Measurements from ENCODE around the gene SMARCA4.

SMARCA4 gene

GRCh38 chr19:10960314-10961072 lies at the start of gene SMARCA4:
TSS of gene SMARCA4 (plus strand) at chr19:10961030. CDS start at chr19:10984152, 23,122 bp downstream.
- peak; percentile 94 for DNase-seq

- no peak for DNase-seq
These were observed 49.1 kb upstream of the SMARCA4 start for GRCh38 chr19:10911579-10912363.

- DNase-seq = no peak
These were observed 48.2 kb upstream of the SMARCA4 start for GRCh38 chr19:10912619-10913018.

- DNase-seq = no peak
These were observed 47.0 kb upstream of the SMARCA4 start for GRCh38 chr19:10913716-10914340.

- DNase-seq = no peak
These were observed 45.4 kb upstream of the SMARCA4 start for GRCh38 chr19:10915130-10916091.

GRCh38 chr19:10916602-10917001 lies 44.2 kb upstream of the SMARCA4 start:
- no peak for DNase-seq

- no peak for DNase-seq
These were observed 42.5 kb upstream of the SMARCA4 start for GRCh38 chr19:10918359-10918758.

GRCh38 chr19:10919352-10920287 lies 41.2 kb upstream of the SMARCA4 start:
- DNase-seq = no peak

GRCh38 chr19:10920288-10920655 lies 40.6 kb upstream of the SMARCA4 start:
- DNase-seq = no peak

- no peak for DNase-seq
These were observed 40.0 kb upstream of the SMARCA4 start for GRCh38 chr19:10920781-10921180.

- DNase-seq = no peak
These were observed 39.5 kb upstream of the SMARCA4 start for GRCh38 chr19:10921199-10921909.

GRCh38 chr19:10921910-10922637 lies 38.8 kb upstream of the SMARCA4 start:
- no peak for DNase-seq

- DNase-seq = no peak
These were observed 38.2 kb upstream of the SMARCA4 start for GRCh38 chr19:10922638-10923014.

GRCh38 chr19:10923260-10924112 lies 37.3 kb upstream of the SMARCA4 start:
- no peak for DNase-seq

- DNase-seq = no peak
These were observed 36.2 kb upstream of the SMARCA4 start for GRCh38 chr19:10924597-10924996.

GRCh38 chr19:10927730-10928562 lies 32.9 kb upstream of the SMARCA4 start:
- no peak for DNase-seq

- peak; percentile 98 for DNase-seq
These were observed 32.0 kb upstream of the SMARCA4 start, which contains the start of the genes TIMM29 and YIPF2 for GRCh38 chr19:10928563-10929401. TSS of gene TIMM29 (plus strand) at chr19:10928811. CDS start at chr19:10928823, 12 bp downstream. TSS of gene YIPF2 (minus strand) at chr19:10928639. CDS start at chr19:10928410, 229 bp downstream.

All from NCI-H1092 treated with DMSO at 0.1 percent for 48 hours (cell line).